DMS79 treated with DMSO at 0.1 percent for 48 hours (cell line): ENCODE data around the gene NUDT22.
"Not testable (repeated sequence)": the region's sequence is repeated elsewhere in the genome, so short reads cannot be mapped to it uniquely, and the experiment has no call there.

ENCODE experiments used
- DNase-seq: peaks from one replicate; lab custom pipeline; 2025; lab: John Stamatoyannopoulos, UW

NUDT22 gene

GRCh38 chr11:64243236-64243854 is 17.3 kb downstream of the NUDT22 start:
- DNase-seq, result no peak

- no peak for DNase-seq
These were observed 18.0 kb downstream of the NUDT22 start for GRCh38 chr11:64244107-64244506.

- DNase-seq, result no peak
These were observed 18.9 kb downstream of the NUDT22 start for GRCh38 chr11:64244966-64245365.

GRCh38 chr11:64245401-64245796 is 19.3 kb downstream of the NUDT22 start:
- no peak for DNase-seq

- peak; percentile 26 for DNase-seq
These were observed 19.9 kb downstream of the NUDT22 start for GRCh38 chr11:64245797-64246620.

GRCh38 chr11:64246621-64246870 is 20.5 kb downstream of the NUDT22 start:
- DNase-seq, result not testable (repeated sequence)

- peak; percentile 60 for DNase-seq
These were observed 21.0 kb downstream of the NUDT22 start, which contains the start of gene PPP1R14B for GRCh38 chr11:64246871-64247728. PPP1R14B (minus strand) TSS chr11:64246943; CDS start chr11:64246673, 270 bp downstream.

DNA sequence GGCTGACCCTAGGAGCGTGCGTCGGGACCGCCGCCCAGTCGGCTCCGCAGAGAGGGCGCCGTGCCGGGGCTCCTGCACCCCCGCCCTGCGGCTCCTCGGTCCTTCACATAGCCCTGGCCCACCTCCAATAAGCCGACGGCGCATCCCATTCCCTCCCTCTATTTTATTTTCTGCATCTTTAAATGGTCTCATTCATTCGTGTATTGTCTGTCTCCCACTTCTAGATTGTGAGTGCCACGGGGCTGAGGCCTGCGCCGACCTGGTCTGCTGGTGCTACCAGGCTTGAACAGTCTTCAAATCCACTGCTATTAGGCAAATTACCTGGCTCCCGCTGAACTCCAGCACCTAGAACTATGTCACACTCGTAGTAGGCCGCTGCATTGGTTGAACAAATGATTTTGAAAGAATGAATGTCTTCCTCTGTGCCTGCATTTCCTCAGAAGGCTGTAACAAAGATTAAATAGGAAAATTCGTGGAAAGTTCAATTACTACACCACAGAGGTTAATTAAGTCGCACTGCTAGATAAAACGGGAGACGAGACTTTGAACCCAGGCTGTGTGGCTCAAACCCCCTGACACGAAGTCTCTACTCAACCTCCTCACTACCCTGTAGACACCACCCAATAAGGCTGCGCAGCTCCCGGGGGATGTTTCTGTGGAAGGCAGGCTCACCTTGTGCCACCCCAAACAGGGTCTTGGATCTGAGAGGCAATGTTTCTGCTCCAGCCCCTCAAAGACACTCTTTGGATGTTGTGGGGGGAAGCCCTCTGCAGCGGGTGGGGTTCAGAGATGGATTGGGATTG is 21.9 kb downstream of the NUDT22 start:
- peak; percentile 53 for DNase-seq

DNA sequence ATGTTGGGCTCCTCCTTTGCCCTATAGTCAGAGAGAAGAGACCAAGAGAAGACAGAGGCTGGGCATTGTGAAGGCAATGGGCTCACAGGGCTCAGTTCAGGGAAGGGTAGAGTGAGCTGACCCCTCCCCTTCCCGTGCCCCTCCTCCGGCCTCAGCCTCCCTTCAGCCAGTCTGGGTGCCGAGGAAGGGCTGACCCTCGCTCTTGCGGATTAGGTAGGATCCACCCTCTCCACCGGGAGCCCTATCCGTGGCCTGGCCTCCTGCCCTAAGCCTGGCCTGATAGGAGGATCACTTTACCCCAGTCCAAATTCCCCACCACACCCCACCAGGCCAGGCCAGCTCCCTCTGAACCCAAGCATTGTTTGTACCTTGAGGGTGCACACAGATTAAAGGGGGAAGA is 22.5 kb downstream of the NUDT22 start:
- no peak for DNase-seq

GRCh38 chr11:64249038-64249437 is 23.0 kb downstream of the NUDT22 start:
- DNase-seq, result no peak

- DNase-seq, result no peak
These were observed 23.7 kb downstream of the NUDT22 start for GRCh38 chr11:64249563-64250414.

DNA sequence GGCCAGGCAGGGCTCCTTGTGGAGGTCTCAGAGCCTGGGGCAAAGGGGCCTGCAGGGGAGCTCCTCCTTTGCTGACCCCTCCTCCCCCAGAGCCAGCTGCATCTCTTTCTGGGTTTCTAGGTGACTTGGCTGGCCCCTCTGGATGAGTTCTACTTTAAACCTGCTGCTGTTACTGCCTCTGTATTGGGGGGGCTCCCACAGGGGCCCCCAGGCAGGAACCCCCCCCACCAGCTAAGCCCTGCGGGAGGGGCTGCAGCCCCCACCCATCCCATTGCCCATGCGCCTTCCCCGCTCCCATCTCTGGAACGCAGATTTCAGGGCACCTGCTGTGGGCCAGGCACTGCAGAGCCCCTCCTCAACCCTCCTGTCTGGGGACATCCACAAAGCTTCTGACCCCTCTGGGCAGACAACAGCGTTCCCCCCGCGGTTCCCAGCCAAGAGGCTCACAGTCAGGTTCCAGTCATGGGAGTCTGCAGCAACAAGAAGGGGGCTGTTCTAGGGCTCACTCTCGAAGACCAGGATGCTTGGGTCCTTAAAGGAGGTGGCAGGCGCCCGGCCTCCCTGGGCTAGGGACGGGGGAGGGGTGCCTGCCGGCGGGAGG is 24.4 kb downstream of the NUDT22 start:
- DNase-seq, result peak; percentile 73

GRCh38 chr11:64251016-64251752 is 25.1 kb downstream of the NUDT22 start, which contains the start of gene PLCB3:
PLCB3 (plus strand) TSS chr11:64251530; CDS start chr11:64251650, 120 bp downstream.
- DNase-seq, result peak; percentile 73

- no peak for DNase-seq
These were observed 25.6 kb downstream of the NUDT22 start for GRCh38 chr11:64251753-64252002.

DNA sequence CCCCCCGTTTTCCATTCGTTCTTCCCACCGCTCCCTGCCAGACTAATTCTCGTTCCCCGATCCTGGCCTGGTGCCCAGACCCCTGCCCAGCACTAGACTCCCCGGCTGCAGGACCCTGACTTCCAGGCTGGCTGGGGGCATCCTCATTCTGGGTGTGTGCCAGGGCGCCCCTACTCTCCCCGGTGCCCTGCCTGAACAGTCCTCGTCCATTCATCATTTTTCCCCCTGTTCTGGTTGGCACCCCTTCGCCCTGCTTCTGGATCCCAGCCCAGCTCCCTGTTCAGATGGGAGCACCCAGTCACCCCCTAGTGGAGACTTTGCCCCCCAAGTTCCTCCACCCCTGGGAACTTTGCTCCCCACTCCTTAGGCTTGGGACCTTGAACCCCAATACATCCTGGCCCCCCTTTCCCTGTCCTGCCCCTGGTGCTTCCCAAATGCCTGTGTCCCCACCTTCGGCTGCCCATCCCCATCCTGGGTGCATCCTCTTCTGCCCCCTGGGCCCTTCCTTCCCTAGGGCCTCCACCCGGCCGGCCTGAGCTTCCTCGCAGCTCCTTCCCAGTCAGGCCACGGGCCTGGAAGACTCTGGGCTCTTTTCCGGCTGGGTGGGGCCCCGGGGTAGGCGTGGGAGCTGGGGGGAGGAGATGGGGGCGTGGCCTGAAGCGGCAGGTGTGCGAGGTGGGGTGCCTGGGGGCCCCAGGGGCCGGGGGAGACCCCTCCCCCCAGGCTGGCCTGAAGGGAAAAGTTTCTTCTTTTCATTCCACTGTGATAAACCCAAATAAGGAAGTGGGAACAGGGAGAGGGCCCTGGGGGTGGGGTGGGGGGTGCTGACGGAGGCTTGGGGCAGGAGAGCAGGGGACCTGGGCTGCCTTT is 26.2 kb downstream of the NUDT22 start:
- DNase-seq, result peak; percentile 45

GRCh38 chr11:64253043-64253442 is 27.0 kb downstream of the NUDT22 start:
- no peak for DNase-seq

DNA sequence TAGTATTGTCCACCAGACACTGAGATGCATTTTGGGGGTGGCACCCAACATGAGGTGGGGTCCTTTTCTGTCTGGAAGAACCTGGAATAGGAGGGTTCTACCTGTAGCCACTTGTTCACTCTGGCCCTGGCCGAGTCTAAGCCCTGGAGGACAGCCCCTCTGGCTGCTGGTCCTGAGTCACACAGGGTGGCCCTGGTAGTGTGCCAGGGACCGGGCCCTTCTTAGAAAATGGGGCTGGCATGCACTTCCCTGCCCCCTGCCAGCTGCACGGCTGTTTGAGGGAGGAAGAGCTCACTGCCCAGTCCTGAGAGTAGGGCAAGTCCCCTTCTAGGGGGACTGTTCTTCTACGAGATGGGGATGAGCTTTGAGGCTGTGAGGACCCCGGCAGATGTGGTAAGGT is 27.4 kb downstream of the NUDT22 start:
- DNase-seq, result no peak

DNA sequence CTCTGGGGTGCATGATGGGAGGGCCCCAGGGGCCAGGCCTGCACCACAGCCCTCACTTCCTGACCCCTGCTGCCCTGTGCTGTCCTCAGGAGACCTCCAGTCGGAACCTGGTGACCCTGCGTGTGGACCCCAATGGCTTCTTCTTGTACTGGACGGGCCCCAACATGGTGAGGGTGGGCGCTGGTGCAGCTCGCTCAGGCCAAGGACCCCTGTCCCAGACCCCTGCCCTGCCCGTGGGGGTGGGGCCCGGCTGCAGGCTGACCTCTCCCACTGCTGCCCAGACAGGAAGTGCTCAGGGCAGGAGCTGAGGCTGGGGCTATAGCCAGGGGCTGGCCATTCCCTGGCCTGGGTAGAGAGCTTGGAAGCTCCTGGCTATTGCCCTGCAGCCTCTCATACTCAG is 28.3 kb downstream of the NUDT22 start:
- DNase-seq, result no peak
